Effector memory CD8-positive, alpha-beta T cell (primary cell): ENCODE results near the gene DPH6.
"Not testable (repeated sequence)": the region's sequence is repeated elsewhere in the genome, so short reads cannot be mapped to it uniquely, and the experiment has no call there.

Experiments
- ATAC-seq: fragments of 150-1000 bp; cut with Tn5 transposase; replicated peaks from 2 replicates; pipeline ENCODE4 v1.10.0; 2021; ENCODE audit warnings: mild to moderate bottlenecking, moderate library complexity
- DNase-seq, 3 experiments: peaks; one replicate each; pipeline ENCODE4 v3.0.0; 2021
- H3K27ac Mint-ChIP-seq, 2 donors: one replicate each; pipeline ENCODE4 v1.8.0; 2022; ENCODE audit warnings: mild to moderate bottlenecking in 2 of 2, mixed read lengths in 2 of 2, moderate library complexity in 2 of 2
- H3K27me3 Mint-ChIP-seq, 2 donors: one replicate each; pipeline ENCODE4 v1.8.0; 2022; ENCODE audit warnings: mixed read lengths in 2 of 2
- H3K36me3 Mint-ChIP-seq: one replicate; pipeline ENCODE4 v1.8.0; 2022; ENCODE audit warnings: mild to moderate bottlenecking, moderate library complexity, mixed read lengths; ENCODE audit not compliant: insufficient read depth
- H3K4me1 Mint-ChIP-seq, 2 donors: one replicate each; pipeline ENCODE4 v1.8.0; 2022; ENCODE audit warnings: low read depth in 2 of 2, mixed read lengths in 2 of 2
- H3K4me3 Mint-ChIP-seq, 2 donors: one replicate each; pipeline ENCODE4 v1.8.0; 2022; ENCODE audit warnings: mild to moderate bottlenecking in 2 of 2, mixed read lengths in 2 of 2, moderate library complexity in 2 of 2
- H3K9me3 Mint-ChIP-seq, 2 donors: one replicate each; pipeline ENCODE4 v1.8.0; 2022; ENCODE audit warnings: mixed read lengths in 2 of 2

DPH6 gene

GRCh38 chr15:35374661-35375060 lies 171.3 kb downstream of the DPH6 start:
- DNase-seq, result no peak
- Mint-ChIP-seq H3K4me1 (no peaks in the 10 kb centered on the region), H3K4me3 (no peak overlapping the region), H3K36me3 (peaks cover 16% of the 10 kb centered on the region), H3K27me3 (no peaks in the 10 kb centered on the region), H3K9me3 (no peaks in the 10 kb centered on the region), H3K27ac (no peak overlapping the region)
- no peak for ATAC-seq

GRCh38 chr15:35362195-35362829 lies 183.7 kb downstream of the DPH6 start:
- Mint-ChIP-seq H3K4me1 (no peaks in the 10 kb centered on the region), H3K27me3 (no peaks in the 10 kb centered on the region), H3K4me3 (no peak overlapping the region), H3K9me3 (peaks cover 7 to 50% of the 10 kb centered on the region in 2 donors), H3K27ac (no peak overlapping the region), H3K36me3 (no peaks in the 10 kb centered on the region)
- ATAC-seq (no peak), DNase-seq (no peak)

- Mint-ChIP-seq H3K36me3 (no peaks in the 10 kb centered on the region), H3K9me3 (peaks cover 6 to 56% of the 10 kb centered on the region in 2 donors), H3K4me3 (no peak overlapping the region), H3K27me3 (no peaks in the 10 kb centered on the region), H3K27ac (no peak overlapping the region), H3K4me1 (no peaks in the 10 kb centered on the region)
- ATAC-seq, result no peak
- no peak for DNase-seq
Observed at GRCh38 chr15:35358824-35359223, 187.1 kb downstream of the DPH6 start.

GRCh38 chr15:35351059-35351458 lies 194.9 kb downstream of the DPH6 start:
- ATAC-seq, result no peak
- DNase-seq, result no peak
- Mint-ChIP-seq H3K9me3 (peaks cover 7 to 15% of the 10 kb centered on the region in 2 donors), H3K4me1 (no peaks in the 10 kb centered on the region), H3K27me3 (no peaks in the 10 kb centered on the region), H3K36me3 (no peaks in the 10 kb centered on the region), H3K27ac (no peak overlapping the region), H3K4me3 (no peak overlapping the region)

GRCh38 chr15:35349916-35350315 lies 196.0 kb downstream of the DPH6 start:
- H3K27me3 Mint-ChIP-seq, result no peaks in the 10 kb centered on the region
- H3K4me3 Mint-ChIP-seq, result no peak overlapping the region
- DNase-seq (no peak), ATAC-seq (no peak)
- no peaks in the 10 kb centered on the region for H3K36me3 Mint-ChIP-seq
- H3K27ac Mint-ChIP-seq, result no peak overlapping the region
- H3K4me1 Mint-ChIP-seq, result no peaks in the 10 kb centered on the region
- peaks cover 3 to 5% of the 10 kb centered on the region in 2 donors for H3K9me3 Mint-ChIP-seq

- no peaks in the 10 kb centered on the region for H3K36me3 Mint-ChIP-seq
- no peaks in the 10 kb centered on the region for H3K27me3 Mint-ChIP-seq
- ATAC-seq (no peak), DNase-seq (no peak)
- no peaks in the 10 kb centered on the region for H3K4me1 Mint-ChIP-seq
- no peak overlapping the region for H3K4me3 Mint-ChIP-seq
- H3K27ac Mint-ChIP-seq, result no peak overlapping the region
- peaks cover 0 to 2% of the 10 kb centered on the region in 2 donors for H3K9me3 Mint-ChIP-seq
Observed at GRCh38 chr15:35330916-35331315, 215.0 kb downstream of the DPH6 start.

DNA sequence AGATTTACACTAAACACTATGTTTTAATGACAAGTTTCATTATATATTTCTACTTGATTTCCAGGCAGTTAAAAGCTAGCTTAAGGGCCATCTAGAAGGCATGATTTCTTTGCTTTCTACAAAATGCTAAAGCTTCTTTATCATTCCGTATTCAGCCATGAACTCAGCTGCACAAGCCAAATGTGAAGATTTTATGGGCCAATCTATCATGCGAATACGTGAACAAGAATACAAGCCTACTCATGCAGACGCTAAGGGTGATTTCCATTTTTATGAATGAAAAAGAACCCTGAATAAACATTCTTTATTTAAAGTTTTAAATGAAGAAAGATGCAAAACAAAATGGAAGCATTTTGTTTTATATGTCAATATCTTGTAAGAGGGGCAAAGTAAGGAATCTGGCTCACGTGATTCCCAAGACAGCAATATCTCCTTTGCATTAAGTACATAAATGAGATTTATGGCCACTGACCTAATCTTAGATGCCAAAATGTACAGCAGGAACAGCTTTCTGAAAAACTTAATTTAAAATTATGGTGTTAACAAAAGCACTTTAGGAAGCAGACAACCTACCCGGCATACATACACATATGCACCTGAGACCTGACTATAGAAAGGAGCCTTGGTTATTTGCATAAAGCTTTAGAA lies 215.8 kb downstream of the DPH6 start:
- H3K4me1 Mint-ChIP-seq, result no peaks in the 10 kb centered on the region
- DNase-seq (no peak), ATAC-seq (no peak)
- no peaks in the 10 kb centered on the region for H3K27me3 Mint-ChIP-seq
- no peaks in the 10 kb centered on the region for H3K36me3 Mint-ChIP-seq
- no peak overlapping the region for H3K27ac Mint-ChIP-seq
- no peak overlapping the region for H3K4me3 Mint-ChIP-seq
- peaks cover 0 to 2% of the 10 kb centered on the region in 2 donors for H3K9me3 Mint-ChIP-seq

GRCh38 chr15:35329521-35329961 lies 216.4 kb downstream of the DPH6 start:
- no peak for ATAC-seq
- Mint-ChIP-seq H3K4me1 (no peaks in the 10 kb centered on the region), H3K36me3 (no peaks in the 10 kb centered on the region), H3K27me3 (no peaks in the 10 kb centered on the region), H3K27ac (no peak overlapping the region), H3K4me3 (no peak overlapping the region), H3K9me3 (peaks cover 0 to 2% of the 10 kb centered on the region in 2 donors)
- DNase-seq, result no peak

DNA sequence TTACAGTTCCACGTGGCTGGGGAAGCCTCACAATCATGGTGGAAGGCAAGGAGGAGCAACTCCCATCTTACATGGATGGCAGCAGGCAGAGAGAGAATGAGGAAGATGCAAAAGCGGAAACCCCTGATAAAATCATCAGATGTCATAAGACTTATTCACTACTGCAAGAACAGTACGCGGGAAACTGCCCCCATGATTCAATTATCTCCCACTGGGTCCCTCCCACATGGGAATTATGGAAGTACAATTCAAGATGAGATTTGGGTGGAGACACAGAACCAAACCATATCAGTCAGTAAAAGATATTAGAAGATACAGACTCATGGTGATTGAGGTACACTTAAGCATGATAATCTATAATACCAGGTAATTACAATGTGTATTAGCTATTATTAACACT lies 217.1 kb downstream of the DPH6 start:
- not testable (repeated sequence) for H3K4me3 Mint-ChIP-seq, H3K27me3 Mint-ChIP-seq, H3K27ac Mint-ChIP-seq, H3K36me3 Mint-ChIP-seq, H3K9me3 Mint-ChIP-seq, H3K4me1 Mint-ChIP-seq, ATAC-seq, DNase-seq

DNA sequence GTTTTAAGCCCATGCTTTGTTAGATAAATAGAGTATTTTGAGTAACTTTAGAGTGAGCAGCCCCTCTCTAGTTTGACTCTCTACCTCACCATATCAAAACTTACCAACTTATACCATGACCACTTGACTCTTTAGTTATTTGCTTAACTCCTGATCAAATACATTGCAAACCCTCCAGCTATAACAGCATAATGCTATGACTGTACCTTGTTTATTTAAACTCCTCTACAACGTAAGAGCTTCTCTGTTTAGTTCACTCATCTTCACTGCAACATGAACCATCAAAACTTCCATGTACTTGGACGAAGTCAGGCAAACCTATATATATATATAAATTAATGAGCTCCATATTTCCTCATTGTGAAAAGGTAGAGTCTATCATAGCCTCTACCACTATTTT lies 218.2 kb downstream of the DPH6 start:
- no peaks in the 10 kb centered on the region for H3K36me3 Mint-ChIP-seq
- no peak overlapping the region for H3K27ac Mint-ChIP-seq
- H3K4me3 Mint-ChIP-seq, result no peak overlapping the region
- no peaks in the 10 kb centered on the region for H3K27me3 Mint-ChIP-seq
- ATAC-seq, result no peak
- H3K4me1 Mint-ChIP-seq, result no peaks in the 10 kb centered on the region
- H3K9me3 Mint-ChIP-seq, result peaks cover 0 to 2% of the 10 kb centered on the region in 2 donors
- DNase-seq, result no peak

- Mint-ChIP-seq H3K36me3 (no peaks in the 10 kb centered on the region), H3K27ac (no peak overlapping the region), H3K27me3 (no peaks in the 10 kb centered on the region), H3K4me1 (no peaks in the 10 kb centered on the region), H3K9me3 (peaks cover 0 to 4% of the 10 kb centered on the region in 2 donors), H3K4me3 (no peak overlapping the region)
- DNase-seq (no peak), ATAC-seq (no peak)
Observed at GRCh38 chr15:35325374-35325941, 220.5 kb downstream of the DPH6 start.

DNA sequence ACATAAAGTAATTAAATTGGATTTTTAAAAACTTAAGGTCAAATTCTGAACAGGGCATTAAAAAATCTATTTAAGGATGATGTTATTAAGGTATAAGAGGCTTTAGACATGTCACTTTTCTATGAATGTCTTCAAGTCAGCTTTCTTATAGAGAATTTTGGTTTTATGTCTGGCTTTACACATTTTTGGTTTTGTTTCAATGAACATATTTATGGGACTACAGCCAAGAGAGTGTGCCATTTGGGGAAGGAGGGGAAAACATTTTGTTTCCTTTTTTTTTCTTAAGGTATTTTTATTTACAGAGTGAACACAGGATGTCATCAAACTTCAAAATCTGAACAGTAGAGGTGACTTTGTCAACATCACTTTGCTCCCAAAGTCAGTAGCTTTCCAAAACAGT lies 222.8 kb downstream of the DPH6 start:
- DNase-seq (no peak), ATAC-seq (no peak)
- H3K27me3 Mint-ChIP-seq, result no peaks in the 10 kb centered on the region
- H3K4me1 Mint-ChIP-seq, result no peaks in the 10 kb centered on the region
- no peak overlapping the region for H3K27ac Mint-ChIP-seq
- H3K4me3 Mint-ChIP-seq, result no peak overlapping the region
- no peaks in the 10 kb centered on the region for H3K36me3 Mint-ChIP-seq
- H3K9me3 Mint-ChIP-seq, result peaks cover 0 to 2% of the 10 kb centered on the region in 2 donors

DNA sequence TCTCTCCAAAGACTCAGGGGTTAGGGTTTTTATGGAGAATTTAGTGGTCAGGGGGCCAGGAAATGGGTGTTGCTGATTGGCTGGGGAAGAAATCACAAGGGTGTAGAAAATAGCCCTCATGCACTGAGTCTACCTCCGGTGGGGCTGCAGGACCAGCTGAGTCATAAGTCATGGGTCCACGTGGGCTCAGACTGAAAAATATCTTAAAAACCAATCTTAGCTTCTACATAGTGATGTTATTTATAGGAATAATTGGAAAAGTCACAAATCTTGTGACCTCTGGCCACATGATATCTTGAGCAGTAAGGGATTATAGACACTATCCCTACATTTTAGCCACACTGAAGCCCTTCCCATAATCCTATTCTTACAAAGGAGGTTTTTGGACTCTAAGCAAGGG lies 224.0 kb downstream of the DPH6 start:
- Mint-ChIP-seq H3K27ac (no peak overlapping the region), H3K36me3 (no peaks in the 10 kb centered on the region), H3K9me3 (peaks cover 0 to 2% of the 10 kb centered on the region in 2 donors), H3K4me1 (no peaks in the 10 kb centered on the region), H3K4me3 (no peak overlapping the region), H3K27me3 (no peaks in the 10 kb centered on the region)
- ATAC-seq (no peak), DNase-seq (no peak)

DNA sequence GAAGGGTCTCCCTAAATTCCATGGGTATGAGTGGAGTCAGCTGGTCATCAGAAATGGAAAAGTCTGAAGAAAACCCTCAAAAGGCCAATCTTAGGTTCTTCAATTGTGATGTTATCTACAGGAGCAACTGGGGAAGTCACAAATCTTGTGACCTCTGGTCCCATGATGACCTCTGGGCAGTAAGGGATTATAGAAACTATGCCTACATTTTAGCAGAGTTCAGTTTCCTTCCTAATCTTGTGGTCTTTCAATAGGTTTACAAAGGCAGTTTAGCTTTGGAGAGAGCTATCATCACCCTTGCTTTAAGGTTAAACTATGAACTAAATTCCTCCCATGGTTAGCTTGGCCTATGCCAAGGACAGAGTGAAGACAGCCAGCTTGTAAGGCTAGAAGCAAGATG lies 225.1 kb downstream of the DPH6 start:
- no peak for ATAC-seq
- H3K36me3 Mint-ChIP-seq, result no peaks in the 10 kb centered on the region
- peaks cover 0 to 2% of the 10 kb centered on the region in 2 donors for H3K9me3 Mint-ChIP-seq
- H3K27ac Mint-ChIP-seq, result no peak overlapping the region
- no peak overlapping the region for H3K4me3 Mint-ChIP-seq
- H3K27me3 Mint-ChIP-seq, result no peaks in the 10 kb centered on the region
- no peak for DNase-seq
- no peaks in the 10 kb centered on the region for H3K4me1 Mint-ChIP-seq
